ENCODE data around the gene ELOVL2.
"Not testable (repeated sequence)": the region's sequence is repeated elsewhere in the genome, so short reads cannot be mapped to it uniquely, and the experiment has no call there.

GRCh38 chr6:11087141-11087812 lies 43.2 kb upstream of the ELOVL2 start:
- not testable (repeated sequence) for TF ChIP-seq CTCF (IDR thresholded peaks at IDR 0.05; ENCODE audit: low read depth, low read length); POLR2A (IDR thresholded peaks at IDR 0.05; ENCODE audit: extremely low read depth, insufficient read length); MAX (IDR thresholded peaks at IDR 0.05; ENCODE audit: low read depth, low read length)
